Astrocyte of the cerebellum (primary cell): ENCODE results near the gene AFAP1.

Source experiments
- DNase-seq: peaks from one replicate; pipeline ENCODE4 v3.0.0-alpha.2; 2011; ENCODE audit warnings: low read depth
- H3K4me3 ChIP-seq: 2 replicates; pipeline ENCODE4 v1.5.1; 2011; ENCODE audit warnings: mild to moderate bottlenecking, low read depth, low read length, moderate library complexity
- in situ Hi-C: cut with HindIII; loops from 2 replicates; pipeline ENCODE4 v1.10.0; 2017; ENCODE audit warnings: low sequenced_read_pairs
- TF ChIP-seq, protein P1 (sequence below): IDR thresholded peaks from 2 replicates; pipeline ENCODE4 v1.5.1; 2012; ENCODE audit warnings: low read length, low read depth, moderate library complexity, mild to moderate bottlenecking; ENCODE audit errors: missing control alignments

The AFAP1 gene

DNA sequence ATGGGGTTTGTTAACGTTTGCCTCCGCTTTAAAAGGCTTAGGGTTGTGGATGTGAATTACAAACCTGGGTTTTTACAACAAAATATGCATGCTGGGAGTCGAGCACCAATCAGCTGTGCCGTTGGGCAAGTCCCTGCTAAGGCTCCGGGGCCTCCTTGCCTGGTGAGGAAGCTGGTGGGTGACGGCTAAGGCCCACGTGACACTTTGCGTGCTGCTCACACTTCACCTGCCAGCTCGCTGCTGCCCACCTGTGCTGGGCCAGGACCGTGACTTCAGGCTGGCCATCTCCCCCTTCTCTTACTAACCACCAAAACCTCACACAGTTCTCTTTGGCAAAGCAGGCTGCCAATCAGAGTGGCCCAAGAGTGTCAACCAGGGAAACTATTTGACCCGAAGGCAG lies 178.3 kb downstream of the AFAP1 start:
- TF ChIP-seq, protein P1, sequence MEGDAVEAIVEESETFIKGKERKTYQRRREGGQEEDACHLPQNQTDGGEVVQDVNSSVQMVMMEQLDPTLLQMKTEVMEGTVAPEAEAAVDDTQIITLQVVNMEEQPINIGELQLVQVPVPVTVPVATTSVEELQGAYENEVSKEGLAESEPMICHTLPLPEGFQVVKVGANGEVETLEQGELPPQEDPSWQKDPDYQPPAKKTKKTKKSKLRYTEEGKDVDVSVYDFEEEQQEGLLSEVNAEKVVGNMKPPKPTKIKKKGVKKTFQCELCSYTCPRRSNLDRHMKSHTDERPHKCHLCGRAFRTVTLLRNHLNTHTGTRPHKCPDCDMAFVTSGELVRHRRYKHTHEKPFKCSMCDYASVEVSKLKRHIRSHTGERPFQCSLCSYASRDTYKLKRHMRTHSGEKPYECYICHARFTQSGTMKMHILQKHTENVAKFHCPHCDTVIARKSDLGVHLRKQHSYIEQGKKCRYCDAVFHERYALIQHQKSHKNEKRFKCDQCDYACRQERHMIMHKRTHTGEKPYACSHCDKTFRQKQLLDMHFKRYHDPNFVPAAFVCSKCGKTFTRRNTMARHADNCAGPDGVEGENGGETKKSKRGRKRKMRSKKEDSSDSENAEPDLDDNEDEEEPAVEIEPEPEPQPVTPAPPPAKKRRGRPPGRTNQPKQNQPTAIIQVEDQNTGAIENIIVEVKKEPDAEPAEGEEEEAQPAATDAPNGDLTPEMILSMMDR = no peak
- in situ Hi-C loops = no loop called here
- H3K4me3 ChIP-seq = no peak overlapping the region
- DNase-seq = no peak

DNA sequence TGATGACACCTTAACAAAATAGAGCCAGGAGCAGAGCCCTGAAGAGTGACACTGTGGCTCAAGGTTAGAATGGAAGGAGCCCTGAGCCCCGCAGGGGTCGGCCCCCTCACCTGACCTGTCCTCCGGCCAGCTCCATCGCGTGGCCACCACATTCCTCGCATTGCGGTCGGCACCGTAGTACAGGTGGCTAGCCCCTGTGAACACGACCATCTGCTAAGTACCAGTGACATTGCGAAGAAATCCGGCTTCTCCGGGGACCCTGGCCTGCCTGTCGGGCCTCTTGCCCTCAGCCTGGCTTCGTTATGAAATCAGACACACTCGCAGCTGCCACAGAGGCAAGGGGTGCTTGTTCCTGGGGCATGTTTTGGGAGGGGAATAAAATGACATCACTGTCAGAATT lies 179.0 kb downstream of the AFAP1 start:
- in situ Hi-C loops = no loop called here
- TF ChIP-seq, protein P1 = no peak
- H3K4me3 ChIP-seq = no peak overlapping the region
- DNase-seq = no peak

DNA sequence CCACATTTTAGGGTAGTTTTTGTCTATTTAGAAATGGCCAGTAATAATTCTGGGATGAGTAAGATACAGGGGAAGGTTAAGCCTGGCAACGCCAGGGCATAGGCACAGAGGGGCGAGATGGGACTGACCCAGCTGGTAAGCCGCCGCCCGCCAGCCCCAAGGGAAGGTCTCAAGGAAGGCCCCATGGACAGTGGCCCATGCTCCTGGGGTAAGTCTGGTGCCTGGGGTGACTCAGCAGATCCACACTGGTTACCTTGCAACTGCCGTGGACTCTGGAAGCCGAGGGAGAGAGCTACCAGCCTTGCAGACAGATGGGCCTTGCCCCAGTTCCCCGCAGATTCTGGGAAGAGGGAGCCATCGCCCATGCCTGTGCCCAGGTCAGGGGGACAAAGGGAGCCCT lies 179.4 kb downstream of the AFAP1 start:
- TF ChIP-seq, protein P1 = no peak
- H3K4me3 ChIP-seq = no peak overlapping the region
- in situ Hi-C loops = no loop called here
- DNase-seq = no peak

DNA sequence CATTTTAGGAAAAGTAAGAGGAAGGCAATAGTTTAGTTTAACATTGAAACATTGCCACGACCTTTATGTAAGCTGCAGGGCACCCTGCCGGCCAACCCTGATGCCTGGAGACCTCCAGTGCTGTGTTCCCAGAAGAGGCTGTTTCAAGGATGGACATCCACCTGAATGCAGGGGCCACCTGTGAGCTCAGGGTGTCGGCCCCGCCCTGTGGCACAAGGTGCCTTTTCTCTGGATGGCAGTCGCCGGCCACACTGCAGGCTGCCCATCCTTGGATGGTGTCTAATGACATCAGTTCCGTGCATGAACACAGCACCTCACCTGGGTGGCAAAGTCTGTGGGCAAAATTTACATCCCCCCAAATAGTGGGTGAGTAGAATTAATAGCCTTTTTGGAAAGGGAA lies 180.0 kb downstream of the AFAP1 start:
- in situ Hi-C loops = loop anchor here (10.0 kb wide), 1 partner anchor 65 kb away; no protein-coding TSS in a partner anchor
- no peak for DNase-seq
- H3K4me3 ChIP-seq = no peak overlapping the region
- TF ChIP-seq, protein P1 = no peak

DNA sequence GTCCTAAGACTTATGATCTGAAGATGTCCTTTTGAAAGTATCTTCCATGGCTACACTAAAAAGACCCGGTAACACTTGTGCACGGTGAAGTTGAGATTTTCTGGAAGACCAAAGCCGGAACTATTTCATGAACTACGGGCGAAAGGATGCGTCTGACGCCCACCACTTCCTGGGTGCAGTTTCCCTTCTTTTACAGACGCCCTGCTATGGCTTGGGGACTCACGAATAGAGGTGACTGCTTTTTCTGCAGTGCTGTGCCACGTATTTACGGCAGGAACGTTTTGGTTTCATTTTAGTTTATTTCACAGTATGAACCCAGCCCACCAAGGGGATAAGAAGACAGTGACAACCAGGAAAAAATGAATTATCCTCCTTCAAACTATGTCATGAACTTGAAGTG lies 180.4 kb downstream of the AFAP1 start:
- no peak for DNase-seq
- TF ChIP-seq, protein P1 = no peak
- in situ Hi-C loops = loop anchor here (10.0 kb wide), 1 partner anchor 64 kb away; no protein-coding TSS in a partner anchor
- no peak overlapping the region for H3K4me3 ChIP-seq

DNA sequence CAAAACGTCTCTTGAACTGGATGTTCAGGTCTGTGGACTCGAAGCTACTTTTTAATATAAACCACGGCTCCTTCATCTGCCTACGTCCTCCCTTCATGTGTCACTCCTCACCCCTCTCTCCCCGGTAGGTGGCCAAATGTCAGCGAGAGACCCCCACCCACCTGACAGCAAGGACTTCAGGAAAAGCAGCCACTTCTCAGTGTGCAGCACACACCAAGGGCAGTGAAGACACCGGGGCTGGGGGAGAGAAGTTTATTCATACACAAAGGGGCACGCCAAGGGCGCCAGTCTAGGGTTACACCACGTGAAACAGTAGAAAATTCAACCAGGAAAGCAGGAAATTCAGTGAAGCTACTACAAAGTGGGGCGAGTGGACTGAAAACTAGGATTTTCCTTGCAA lies 181.2 kb downstream of the AFAP1 start:
- in situ Hi-C loops = loop anchor here (10.0 kb wide), 1 partner anchor 64 kb away; no protein-coding TSS in a partner anchor
- TF ChIP-seq, protein P1 = no peak
- H3K4me3 ChIP-seq = no peak overlapping the region
- DNase-seq = no peak
